HCEC 1CT (cell line): ENCODE measurements around the gene SLC3A2.
A peak's percentile ranks its signal among the peaks of the same experiment; 100 is the strongest.

Experiments
- DNase-seq: peaks from one replicate; pipeline ENCODE4 v3.0.0-alpha.2; 2017

The SLC3A2 gene

DNA sequence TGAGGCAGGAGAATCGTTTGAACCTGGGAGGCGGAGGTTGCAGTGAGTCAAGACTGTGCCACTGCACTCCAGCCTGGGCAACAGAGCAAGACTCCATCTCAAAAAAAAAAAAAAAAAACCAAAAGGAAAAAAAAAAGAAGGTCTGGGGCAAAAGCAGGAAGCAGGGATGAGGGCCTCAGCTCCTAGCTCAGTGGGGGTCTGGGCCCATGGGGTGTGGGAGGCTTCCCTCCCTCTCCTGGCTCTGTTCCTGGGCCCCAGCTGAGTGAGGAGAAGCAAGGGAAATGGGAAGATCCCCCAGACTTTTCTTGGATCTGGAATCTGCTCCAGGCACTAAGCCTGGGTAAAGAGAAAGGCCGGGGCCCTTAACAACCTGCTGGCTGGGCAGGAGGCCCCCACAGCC, 31.6 kb downstream of the SLC3A2 start:
- DNase-seq: no peak

DNA sequence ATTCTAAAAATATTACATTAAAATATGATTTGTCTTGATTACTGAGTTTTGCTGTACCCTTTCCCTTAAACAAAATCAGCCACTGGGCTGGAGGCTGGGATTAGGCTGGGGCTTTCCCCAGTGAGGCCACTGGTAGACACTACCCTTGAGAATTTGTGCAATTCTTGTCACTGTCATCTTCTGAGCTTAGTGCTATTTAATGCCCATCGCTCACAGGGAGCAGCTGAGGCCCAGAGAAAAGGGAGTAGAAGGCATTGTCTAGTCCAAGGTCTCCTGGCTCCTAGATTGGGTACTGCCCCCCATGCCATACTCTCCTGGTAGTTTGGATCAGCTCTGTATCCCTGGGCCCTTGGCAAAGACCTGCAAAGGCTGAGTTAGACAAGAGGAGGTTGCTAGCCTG, 33.7 kb downstream of the SLC3A2 start:
- DNase-seq: no peak

DNA sequence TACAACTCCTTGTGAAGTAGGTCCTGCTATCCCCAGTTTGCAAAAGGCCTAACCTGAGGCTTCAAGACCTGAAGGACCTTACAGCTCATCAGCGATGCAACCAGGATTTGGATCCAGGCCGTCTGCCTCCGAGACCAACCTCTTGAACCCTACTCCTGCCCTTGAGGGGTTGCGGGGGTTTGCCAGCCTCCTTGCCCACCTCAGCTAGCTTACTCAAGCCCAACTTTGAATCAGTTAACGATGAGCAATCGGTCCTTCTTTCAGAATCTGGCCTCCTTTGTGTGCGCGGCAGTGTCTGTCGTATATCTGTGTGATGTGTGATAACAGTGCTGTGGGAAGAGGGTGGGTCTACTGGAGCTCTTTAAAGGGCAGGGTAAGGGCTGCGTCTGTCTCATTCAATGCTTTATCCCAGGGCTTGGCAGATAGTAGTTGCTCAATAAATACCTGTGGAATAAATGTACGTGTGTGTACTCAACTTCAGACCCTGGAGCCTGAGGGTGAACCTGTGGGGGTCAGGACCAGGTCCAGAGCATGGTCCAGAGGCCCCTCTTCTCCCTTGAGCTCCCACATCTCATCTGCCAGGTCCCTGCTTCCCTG, 37.3 kb downstream of the SLC3A2 start:
- no peak for DNase-seq

GRCh38 chr11:62918531-62918930, 37.8 kb downstream of the SLC3A2 start:
- DNase-seq: no peak

GRCh38 chr11:62919476-62919875, 38.8 kb downstream of the SLC3A2 start:
- no peak for DNase-seq

GRCh38 chr11:62919898-62920640, 39.4 kb downstream of the SLC3A2 start:
- DNase-seq: no peak

GRCh38 chr11:62921201-62921572, 40.5 kb downstream of the SLC3A2 start, which contains the start of gene CHRM1:
Gene CHRM1 (minus strand): TSS chr11:62921363. CDS start chr11:62911100, 10,263 bp downstream.
- DNase-seq: no peak

GRCh38 chr11:62921573-62922188, 41.0 kb downstream of the SLC3A2 start:
- no peak for DNase-seq

- no peak for DNase-seq
Observed at GRCh38 chr11:62922189-62922589, 41.5 kb downstream of the SLC3A2 start.

GRCh38 chr11:62922653-62923431, 42.1 kb downstream of the SLC3A2 start:
- DNase-seq: peak; percentile 13

- DNase-seq: no peak
Observed at GRCh38 chr11:62923601-62924411, 43.1 kb downstream of the SLC3A2 start.

GRCh38 chr11:62925308-62925707, 44.6 kb downstream of the SLC3A2 start:
- no peak for DNase-seq

DNA sequence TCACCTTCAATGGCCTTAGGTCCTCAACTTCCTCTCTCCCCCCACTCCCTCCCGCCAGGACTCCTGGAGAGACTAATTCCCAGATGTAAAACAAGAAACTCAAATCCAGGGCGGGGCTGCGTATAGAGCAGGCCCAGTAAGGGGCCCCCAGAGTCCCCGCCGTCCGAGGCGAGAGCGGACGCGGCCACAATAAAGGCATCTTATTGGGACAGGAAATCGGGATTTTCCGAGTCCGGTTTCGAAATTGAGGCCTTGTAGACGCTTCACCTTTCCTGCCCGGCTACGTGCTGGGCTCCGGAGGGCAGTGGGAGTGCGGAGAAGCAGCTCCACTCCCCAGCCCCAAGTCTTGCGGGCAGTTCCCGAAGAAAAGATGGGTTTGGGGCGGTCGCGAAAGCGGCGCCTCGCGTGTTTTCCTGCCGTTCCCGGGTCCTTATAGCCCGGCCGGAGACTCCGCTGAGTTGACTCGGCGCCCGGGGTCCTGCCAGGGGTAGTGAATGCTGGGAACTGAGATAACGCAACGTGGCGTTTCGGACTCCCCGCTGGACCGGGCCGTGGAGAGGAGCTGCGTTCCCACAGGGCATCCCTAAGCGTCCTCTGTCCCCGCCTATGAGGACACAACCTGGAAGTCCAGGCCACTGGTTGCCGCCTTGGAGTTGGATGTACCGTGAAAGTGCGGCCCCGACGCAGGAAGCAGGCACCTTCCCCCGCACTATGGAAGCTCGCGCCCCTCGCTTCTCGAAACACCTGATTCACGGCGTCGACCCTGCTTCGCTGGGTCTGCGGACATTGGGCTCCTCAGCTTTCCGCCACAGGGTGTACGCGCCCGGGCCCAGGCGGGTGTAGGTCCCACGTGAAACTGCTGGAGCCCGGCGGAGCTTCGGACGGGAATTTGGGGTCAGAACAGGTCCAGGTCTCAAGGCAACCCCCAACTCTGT, 45.3 kb downstream of the SLC3A2 start:
- DNase-seq: no peak

- DNase-seq: no peak
Observed at GRCh38 chr11:62926680-62927455, 46.2 kb downstream of the SLC3A2 start.

- DNase-seq: no peak
Observed at GRCh38 chr11:62928011-62928410, 47.3 kb downstream of the SLC3A2 start.

GRCh38 chr11:62930157-62930556, 49.5 kb downstream of the SLC3A2 start:
- no peak for DNase-seq

DNA sequence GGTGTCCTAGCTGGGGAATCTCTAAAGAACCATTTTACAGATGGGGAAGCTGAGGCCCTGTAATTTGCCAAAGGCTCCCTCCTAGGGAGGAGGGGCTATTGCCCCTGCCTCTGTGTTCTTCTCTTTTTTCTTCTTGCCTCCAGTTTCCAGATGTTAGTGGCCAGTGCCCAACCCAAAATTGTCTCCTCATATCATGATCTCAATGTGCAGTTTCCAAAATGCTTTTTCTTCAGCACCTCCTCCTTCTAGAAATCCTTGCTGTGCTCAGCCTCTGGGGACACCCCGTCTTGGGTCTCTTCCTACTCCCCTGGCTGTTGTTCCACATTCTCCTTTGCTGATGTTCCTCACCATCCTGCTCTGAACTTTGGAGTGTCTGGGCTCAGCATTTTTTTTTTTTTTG, 50.0 kb downstream of the SLC3A2 start:
- DNase-seq: no peak

DNA sequence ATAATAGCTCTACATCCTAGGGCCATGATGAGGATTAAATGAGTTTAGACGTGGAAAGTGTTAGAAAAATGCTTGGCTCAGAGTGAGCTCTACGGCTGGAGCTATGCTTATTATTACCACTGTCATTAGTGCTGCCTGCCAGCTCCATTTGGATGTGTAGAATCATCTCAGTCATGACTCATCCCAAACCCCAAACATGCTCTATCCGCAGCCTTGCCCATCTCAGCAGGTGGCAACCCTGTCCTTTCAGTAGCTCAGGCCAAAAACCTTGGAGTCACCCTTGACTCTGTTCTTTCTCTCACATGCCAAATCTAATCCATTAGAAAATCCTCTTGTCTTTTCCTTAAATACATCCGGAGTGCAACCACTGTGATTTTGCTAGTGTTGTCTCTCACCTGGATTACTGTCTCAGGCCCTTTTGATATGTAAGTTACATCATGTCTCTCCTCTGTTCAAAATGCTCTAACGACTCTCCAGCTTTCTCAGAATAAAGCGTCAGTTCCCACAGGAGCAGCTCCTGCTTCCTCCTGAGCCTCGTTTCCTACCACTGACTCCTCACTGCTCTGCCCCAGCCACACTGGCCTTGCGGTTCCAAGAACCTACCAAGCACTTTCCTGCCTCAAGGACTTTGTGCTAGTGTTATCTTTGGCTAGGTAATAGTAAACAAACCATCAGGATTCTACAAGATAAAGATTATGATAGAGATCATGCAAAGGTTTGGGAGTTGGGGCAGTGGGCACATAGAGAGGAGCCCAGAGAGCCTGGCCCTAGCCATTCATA, 51.0 kb downstream of the SLC3A2 start:
- DNase-seq: no peak

GRCh38 chr11:62933285-62933684, 52.6 kb downstream of the SLC3A2 start:
- DNase-seq: no peak
